ENCODE measurements around the gene CAMK1D. TPM values are rescaled to one million over a fixed set of nuclear protein-coding genes. Genes with fewer than 3 reads are reported as not detected.

The CAMK1D gene
- total RNA-seq, 1 donor from 2014 or later = 7.6 TPM

- peaks cover 4% of the 10 kb centered on the region for H3K27me3 Mint-ChIP-seq (ENCODE audit: low read depth)
- no peaks in the 10 kb centered on the region for H3K9me3 Mint-ChIP-seq
- no peaks in the 10 kb centered on the region for H3K4me1 Mint-ChIP-seq
- peak in 1 of 2 experiments; percentile 29 for DNase-seq (ENCODE audit: low spot score in 2 of 2, unreplicated experiment in 2 of 2)
- H3K36me3 Mint-ChIP-seq = no peaks in the 10 kb centered on the region
- H3K4me3 Mint-ChIP-seq = no peak overlapping the region
- TF ChIP-seq CTCF (IDR thresholded peaks at IDR 0.05; ENCODE audit: unreplicated experiment) = no peak
- no peak overlapping the region for H3K27ac Mint-ChIP-seq
Observed at GRCh38 chr10:12512332-12513002, 163.1 kb downstream of the CAMK1D start.

- Mint-ChIP-seq H3K27me3 (ENCODE audit: low read depth) (peaks cover 4% of the 10 kb centered on the region), H3K36me3 (no peaks in the 10 kb centered on the region)
Observed at GRCh38 chr10:12513003-12513365, 163.6 kb downstream of the CAMK1D start.

GRCh38 chr10:12513775-12514673 lies 164.7 kb downstream of the CAMK1D start:
- H3K4me1 Mint-ChIP-seq = no peaks in the 10 kb centered on the region
- no peaks in the 10 kb centered on the region for H3K27me3 Mint-ChIP-seq (ENCODE audit: low read depth)
- no peak for TF ChIP-seq CTCF (IDR thresholded peaks at IDR 0.05; ENCODE audit: unreplicated experiment)
- no peaks in the 10 kb centered on the region for H3K36me3 Mint-ChIP-seq
- H3K9me3 Mint-ChIP-seq = no peaks in the 10 kb centered on the region
- H3K4me3 Mint-ChIP-seq = no peak overlapping the region
- DNase-seq (ENCODE audit: low spot score in 2 of 2, unreplicated experiment in 2 of 2) = peak in 1 of 2 experiments; percentile 20
- no peak overlapping the region for H3K27ac Mint-ChIP-seq

More at GRCh38 chr10:12513003-12513365, 163.6 kb downstream of the CAMK1D start:
- no peak overlapping the region for H3K27ac Mint-ChIP-seq
- TF ChIP-seq CTCF (IDR thresholded peaks at IDR 0.05; ENCODE audit: unreplicated experiment) = no peak
- no peak for DNase-seq (ENCODE audit: low spot score in 2 of 2, unreplicated experiment in 2 of 2)
- no peak overlapping the region for H3K4me3 Mint-ChIP-seq
- H3K9me3 Mint-ChIP-seq = no peaks in the 10 kb centered on the region
- no peaks in the 10 kb centered on the region for H3K4me1 Mint-ChIP-seq

GRCh38 chr10:12518024-12518423 lies 168.7 kb downstream of the CAMK1D start:
- H3K9me3 Mint-ChIP-seq = peaks cover 10% of the 10 kb centered on the region
- no peak overlapping the region for H3K4me3 Mint-ChIP-seq
- no peaks in the 10 kb centered on the region for H3K4me1 Mint-ChIP-seq
- H3K27ac Mint-ChIP-seq = no peak overlapping the region
- H3K27me3 Mint-ChIP-seq (ENCODE audit: low read depth) = no peaks in the 10 kb centered on the region
- no peak for TF ChIP-seq CTCF (IDR thresholded peaks at IDR 0.05; ENCODE audit: unreplicated experiment)
- peaks cover 2% of the 10 kb centered on the region for H3K36me3 Mint-ChIP-seq
- no peak for DNase-seq (ENCODE audit: low spot score in 2 of 2, unreplicated experiment in 2 of 2)

GRCh38 chr10:12521423-12521822 lies 172.1 kb downstream of the CAMK1D start:
- no peak overlapping the region for H3K27ac Mint-ChIP-seq
- no peak for TF ChIP-seq CTCF (IDR thresholded peaks at IDR 0.05; ENCODE audit: unreplicated experiment)
- H3K36me3 Mint-ChIP-seq = peaks cover 7% of the 10 kb centered on the region
- no peak overlapping the region for H3K4me3 Mint-ChIP-seq
- DNase-seq (ENCODE audit: low spot score in 2 of 2, unreplicated experiment in 2 of 2) = no peak
- peaks cover 19% of the 10 kb centered on the region for H3K9me3 Mint-ChIP-seq
- H3K27me3 Mint-ChIP-seq (ENCODE audit: low read depth) = no peaks in the 10 kb centered on the region
- no peaks in the 10 kb centered on the region for H3K4me1 Mint-ChIP-seq

All from mesothelial cell of epicardium (in vitro differentiated cells).